NCI-H146 (cell line): ENCODE results near the gene GLB1L2.
"Not testable (repeated sequence)": the region's sequence is repeated elsewhere in the genome, so short reads cannot be mapped to it uniquely, and the experiment has no call there.

Source experiments
- DNase-seq: peaks from one replicate; lab custom pipeline; 2025; lab: John Stamatoyannopoulos, UW

Gene GLB1L2

GRCh38 chr11:134322553-134322952 is 9.2 kb upstream of the GLB1L2 start:
- DNase-seq, result no peak

GRCh38 chr11:134328433-134328832 is 3.4 kb upstream of the GLB1L2 start:
- no peak for DNase-seq

GRCh38 chr11:134330611-134331353 is 1.0 kb upstream of the GLB1L2 start:
- DNase-seq, result no peak

- DNase-seq, result peak; percentile 58
Observed at GRCh38 chr11:134332189-134332631, 422 bp downstream of the GLB1L2 start.

GRCh38 chr11:134332782-134333181 is 994 bp downstream of the GLB1L2 start:
- no peak for DNase-seq

- no peak for DNase-seq
Observed at GRCh38 chr11:134333312-134333711, 1.5 kb downstream of the GLB1L2 start.

- DNase-seq, result no peak
Observed at GRCh38 chr11:134333946-134334345, 2.2 kb downstream of the GLB1L2 start.

- no peak for DNase-seq
Observed at GRCh38 chr11:134334796-134335571, 3.2 kb downstream of the GLB1L2 start.

- no peak for DNase-seq
Observed at GRCh38 chr11:134337051-134337450, 5.3 kb downstream of the GLB1L2 start.

- DNase-seq, result no peak
Observed at GRCh38 chr11:134338068-134338467, 6.3 kb downstream of the GLB1L2 start.

- DNase-seq, result no peak
Observed at GRCh38 chr11:134338654-134339053, 6.9 kb downstream of the GLB1L2 start.

- no peak for DNase-seq
Observed at GRCh38 chr11:134339756-134340155, 8.0 kb downstream of the GLB1L2 start.

GRCh38 chr11:134340354-134340964 is 8.7 kb downstream of the GLB1L2 start:
- peak; percentile 36 for DNase-seq

GRCh38 chr11:134341805-134342571 is 10.2 kb downstream of the GLB1L2 start:
- no peak for DNase-seq

- no peak for DNase-seq
Observed at GRCh38 chr11:134342572-134343340, 11.0 kb downstream of the GLB1L2 start.

- DNase-seq, result no peak
Observed at GRCh38 chr11:134343646-134344045, 11.9 kb downstream of the GLB1L2 start.

GRCh38 chr11:134344497-134345236 is 12.9 kb downstream of the GLB1L2 start:
- not testable (repeated sequence) for DNase-seq

GRCh38 chr11:134345237-134345550 is 13.4 kb downstream of the GLB1L2 start:
- DNase-seq, result no peak

- DNase-seq, result no peak
Observed at GRCh38 chr11:134346101-134346975, 14.6 kb downstream of the GLB1L2 start.

- DNase-seq, result no peak
Observed at GRCh38 chr11:134346976-134347350, 15.2 kb downstream of the GLB1L2 start.
